Neural crest cell (in vitro differentiated cells): ENCODE results near the gene CPNE6. TPM values are rescaled to one million over a fixed set of nuclear protein-coding genes. Genes with fewer than 3 reads are reported as not detected.

Experiments
- DNase-seq: peaks from one replicate; pipeline ENCODE4 v3.0.0; 2021; ENCODE audit warnings: low read depth, mixed read lengths, low spot score
- H3K27ac Mint-ChIP-seq: one replicate; pipeline ENCODE4 v1.8.0; 2021; ENCODE audit warnings: mild to moderate bottlenecking, mixed read lengths; ENCODE audit not compliant: unreplicated experiment
- H3K27me3 Mint-ChIP-seq: 2 replicates; pipeline ENCODE4 v1.8.0; 2021; ENCODE audit warnings: low read depth, mild to moderate bottlenecking, mixed read lengths
- H3K36me3 Mint-ChIP-seq: 2 replicates; pipeline ENCODE4 v1.8.0; 2021; ENCODE audit warnings: low read depth, mild to moderate bottlenecking, mixed read lengths
- H3K4me1 Mint-ChIP-seq: 2 replicates; pipeline ENCODE4 v1.8.0; 2021; ENCODE audit warnings: mixed read lengths
- H3K4me3 Mint-ChIP-seq: one replicate; pipeline ENCODE4 v1.8.0; 2021; ENCODE audit warnings: mild to moderate bottlenecking, mixed read lengths
- H3K9me3 Mint-ChIP-seq: 2 replicates; pipeline ENCODE4 v1.8.0; 2021; ENCODE audit warnings: mixed read lengths
- total RNA-seq: library from RNA; stranded (reverse); gene quantifications from 2 replicates; pipeline ENCODE4 v1.2.1, GENCODE V29; 2021
- TF ChIP-seq, protein P1 (sequence below): fragments of 200-600 bp; sonication (generic); conservative IDR thresholded peaks from 2 replicates; pipeline ENCODE4 v1.5.0; 2021; ENCODE audit warnings: antibody characterized with exemption, mild to moderate bottlenecking

CPNE6 gene
- total RNA-seq, 1 donor from 2014 or later, result not detected

DNA sequence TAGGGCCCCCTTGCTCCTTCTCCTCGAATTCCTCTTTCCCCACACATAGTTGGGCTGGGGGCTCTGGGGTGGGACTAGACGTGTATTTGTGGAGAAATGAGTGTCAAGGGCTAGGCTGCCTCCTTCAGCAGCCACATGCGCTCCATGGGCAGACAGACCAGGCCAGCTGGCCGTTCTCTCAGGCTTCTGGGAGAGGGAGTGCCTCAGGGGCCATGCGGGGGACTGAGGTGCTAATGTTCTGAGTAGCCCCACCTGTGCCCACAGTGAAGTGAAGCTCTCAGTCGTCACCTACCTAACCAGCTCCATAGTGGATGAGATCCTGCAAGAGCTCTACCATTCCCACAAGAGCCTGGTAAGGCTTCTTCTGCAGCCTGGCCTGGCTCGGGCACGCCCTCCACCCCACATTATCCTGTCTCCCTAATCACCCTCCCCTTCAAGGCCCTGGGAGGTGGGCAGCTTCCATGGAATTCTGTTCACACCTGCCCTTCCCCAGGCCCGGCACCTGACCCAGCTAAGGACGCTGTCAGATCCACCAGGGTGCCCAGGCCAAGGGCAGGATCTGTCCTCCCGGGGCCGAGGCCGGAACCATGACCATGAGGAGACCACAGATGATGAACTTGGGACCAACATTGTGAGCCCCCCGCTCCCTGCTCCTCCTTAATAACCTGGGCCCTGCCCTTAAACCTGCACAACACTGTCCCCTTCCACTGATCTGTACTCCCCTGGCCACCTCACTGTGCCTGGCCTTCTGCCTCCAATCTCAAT, 9.0 kb upstream of the CPNE6 start:
- Mint-ChIP-seq H3K9me3 (no peaks in the 10 kb centered on the region), H3K27me3 (no peaks in the 10 kb centered on the region), H3K36me3 (no peaks in the 10 kb centered on the region), H3K4me3 (no peak overlapping the region), H3K27ac (no peak overlapping the region), H3K4me1 (peaks cover 5% of the 10 kb centered on the region)
- no peak for DNase-seq
- TF ChIP-seq, protein P1, sequence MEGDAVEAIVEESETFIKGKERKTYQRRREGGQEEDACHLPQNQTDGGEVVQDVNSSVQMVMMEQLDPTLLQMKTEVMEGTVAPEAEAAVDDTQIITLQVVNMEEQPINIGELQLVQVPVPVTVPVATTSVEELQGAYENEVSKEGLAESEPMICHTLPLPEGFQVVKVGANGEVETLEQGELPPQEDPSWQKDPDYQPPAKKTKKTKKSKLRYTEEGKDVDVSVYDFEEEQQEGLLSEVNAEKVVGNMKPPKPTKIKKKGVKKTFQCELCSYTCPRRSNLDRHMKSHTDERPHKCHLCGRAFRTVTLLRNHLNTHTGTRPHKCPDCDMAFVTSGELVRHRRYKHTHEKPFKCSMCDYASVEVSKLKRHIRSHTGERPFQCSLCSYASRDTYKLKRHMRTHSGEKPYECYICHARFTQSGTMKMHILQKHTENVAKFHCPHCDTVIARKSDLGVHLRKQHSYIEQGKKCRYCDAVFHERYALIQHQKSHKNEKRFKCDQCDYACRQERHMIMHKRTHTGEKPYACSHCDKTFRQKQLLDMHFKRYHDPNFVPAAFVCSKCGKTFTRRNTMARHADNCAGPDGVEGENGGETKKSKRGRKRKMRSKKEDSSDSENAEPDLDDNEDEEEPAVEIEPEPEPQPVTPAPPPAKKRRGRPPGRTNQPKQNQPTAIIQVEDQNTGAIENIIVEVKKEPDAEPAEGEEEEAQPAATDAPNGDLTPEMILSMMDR, result no peak

DNA sequence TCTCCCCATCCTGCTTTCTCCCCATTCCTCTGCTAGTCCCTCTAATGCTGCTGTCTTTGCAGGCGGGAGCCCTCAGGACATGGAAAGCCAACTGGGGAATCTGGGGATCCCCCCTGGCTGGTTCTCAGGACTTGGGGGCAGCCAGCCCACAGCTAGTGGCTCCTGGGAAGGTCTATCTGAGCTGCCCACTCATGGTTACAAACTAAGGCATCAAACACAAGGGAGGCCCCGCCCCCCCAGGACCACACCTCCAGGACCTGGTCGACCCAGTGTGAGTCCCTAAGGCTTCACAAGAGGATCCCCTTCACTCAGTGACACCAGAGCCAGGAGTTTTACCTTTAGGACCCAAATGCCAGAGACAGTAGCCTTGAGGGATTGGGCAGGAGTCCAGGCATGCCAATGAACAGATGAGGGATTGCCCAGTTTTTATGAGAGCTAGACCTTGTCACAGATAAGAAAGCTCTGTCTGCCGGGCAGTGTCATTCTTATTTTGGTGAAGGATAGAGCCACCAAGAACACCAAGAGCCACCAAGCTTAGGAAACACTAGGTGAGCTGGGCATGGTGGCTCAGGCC, 8.0 kb upstream of the CPNE6 start:
- no peak for DNase-seq
- Mint-ChIP-seq H3K36me3 (no peaks in the 10 kb centered on the region), H3K27ac (no peak overlapping the region), H3K9me3 (no peaks in the 10 kb centered on the region), H3K27me3 (no peaks in the 10 kb centered on the region), H3K4me1 (peaks cover under 1% of the 10 kb centered on the region), H3K4me3 (no peak overlapping the region)
- TF ChIP-seq, protein P1, result no peak

DNA sequence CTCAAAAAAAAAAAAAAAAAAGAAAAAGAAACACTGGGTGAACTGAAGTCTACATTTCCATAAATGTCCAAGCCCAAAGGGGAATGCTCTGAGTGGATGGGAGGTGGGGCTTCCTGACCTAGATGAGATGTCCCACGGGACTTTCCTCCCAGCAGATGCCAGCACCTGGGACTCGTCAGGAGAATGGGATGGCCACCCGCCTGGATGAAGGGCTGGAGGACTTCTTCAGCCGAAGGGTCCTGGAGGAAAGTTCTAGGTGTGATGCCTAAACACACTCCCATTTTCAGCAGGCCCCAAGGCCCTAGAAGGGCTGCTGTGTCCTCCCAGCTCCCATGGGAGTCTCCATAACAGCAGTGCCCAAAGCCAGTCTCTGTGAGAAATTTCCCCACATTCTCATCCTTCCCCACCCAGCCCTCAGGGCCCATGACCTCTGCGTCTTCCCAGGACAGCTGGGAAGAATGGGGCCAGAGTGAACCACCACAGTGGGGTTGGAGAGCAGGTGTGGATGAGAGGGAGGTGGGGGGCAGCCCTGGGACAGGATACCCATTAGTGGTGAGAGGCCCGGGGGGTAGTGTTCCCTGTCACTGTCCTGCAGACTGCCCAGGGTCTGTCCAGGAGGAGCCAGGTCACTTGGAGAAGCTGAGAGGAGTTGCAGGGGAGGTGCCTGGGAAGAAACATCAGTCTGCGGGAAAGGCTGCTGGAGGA, 7.1 kb upstream of the CPNE6 start:
- no peaks in the 10 kb centered on the region for H3K27me3 Mint-ChIP-seq
- H3K9me3 Mint-ChIP-seq, result no peaks in the 10 kb centered on the region
- H3K36me3 Mint-ChIP-seq, result no peaks in the 10 kb centered on the region
- DNase-seq, result no peak
- peak overlapping the region; percentile 35 for H3K27ac Mint-ChIP-seq
- H3K4me1 Mint-ChIP-seq, result no peaks in the 10 kb centered on the region
- TF ChIP-seq, protein P1, result no peak
- H3K4me3 Mint-ChIP-seq, result no peak overlapping the region

DNA sequence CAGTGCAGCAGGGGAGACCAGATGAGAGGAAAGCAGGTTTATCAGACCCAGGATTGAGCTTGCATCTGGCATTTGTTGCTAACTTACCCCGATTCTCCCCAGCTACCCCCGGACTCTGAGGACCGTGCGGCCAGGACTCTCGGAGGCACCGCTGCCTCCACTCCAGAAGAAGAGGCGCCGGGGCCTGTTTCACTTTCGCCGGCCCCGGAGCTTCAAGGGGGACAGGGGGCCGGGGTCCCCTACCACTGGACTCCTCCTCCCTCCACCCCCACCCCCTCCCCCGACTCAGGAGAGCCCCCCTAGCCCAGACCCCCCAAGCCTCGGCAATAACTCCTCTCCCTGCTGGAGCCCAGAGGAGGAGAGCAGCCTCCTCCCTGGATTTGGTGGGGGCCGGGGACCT, 6.5 kb upstream of the CPNE6 start:
- no peak for DNase-seq
- Mint-ChIP-seq H3K27me3 (no peaks in the 10 kb centered on the region), H3K27ac (no peak overlapping the region), H3K36me3 (no peaks in the 10 kb centered on the region), H3K4me3 (no peak overlapping the region), H3K4me1 (no peaks in the 10 kb centered on the region), H3K9me3 (no peaks in the 10 kb centered on the region)
- TF ChIP-seq, protein P1, result no peak

DNA sequence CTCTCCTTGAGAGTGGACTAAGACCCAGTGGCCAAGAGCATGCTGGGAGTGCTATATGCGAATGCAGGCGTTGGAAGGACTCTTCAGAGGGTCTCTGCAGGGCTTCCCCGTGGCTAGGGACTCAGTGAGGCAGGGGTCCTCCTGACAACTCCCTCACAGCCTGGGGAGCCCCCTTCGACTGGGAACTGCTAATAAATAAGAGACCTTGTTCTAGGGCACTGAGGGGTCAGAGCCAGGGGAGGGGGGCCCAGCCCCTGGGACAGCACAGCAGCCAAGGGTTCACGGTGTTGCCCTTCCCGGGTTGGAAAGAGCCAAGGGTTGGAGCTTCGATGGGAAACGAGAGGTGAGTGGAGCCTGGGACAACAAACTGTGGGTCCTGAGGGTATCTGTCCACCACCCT, 6.0 kb upstream of the CPNE6 start:
- no peaks in the 10 kb centered on the region for H3K4me1 Mint-ChIP-seq
- H3K4me3 Mint-ChIP-seq, result no peak overlapping the region
- TF ChIP-seq, protein P1, result no peak
- H3K36me3 Mint-ChIP-seq, result no peaks in the 10 kb centered on the region
- peaks cover 3% of the 10 kb centered on the region for H3K27me3 Mint-ChIP-seq
- no peak overlapping the region for H3K27ac Mint-ChIP-seq
- DNase-seq, result no peak
- no peaks in the 10 kb centered on the region for H3K9me3 Mint-ChIP-seq
